WTC11 (cell line): ENCODE results near the gene NEK11. TPM values are rescaled to one million over a fixed set of nuclear protein-coding genes. Genes with fewer than 3 reads are reported as not detected.

Source experiments
- ATAC-seq: fragments of 200-7000 bp; cut with Tn5 transposase; 2 replicates; pipeline ENCODE4 v1.10.0; 2021; ENCODE audit warnings: mild to moderate bottlenecking, moderate library complexity
- CTCF ChIA-PET: fragments of 300-600 bp; sonication (Branson Sonifier 250); formaldehyde crosslinking; loops from one replicate; lab custom pipeline; 2021; ENCODE audit warnings: antibody characterized with exemption; lab: Charles Lee
- POLR2A ChIA-PET: fragments of 350-600 bp; sonication (Branson Sonifier 250); formaldehyde crosslinking; loops from one replicate; lab custom pipeline; 2021; ENCODE audit warnings: antibody characterized with exemption; lab: Charles Lee
- DNase-seq: peaks from one replicate; pipeline ENCODE4 v3.0.0; 2021; ENCODE audit warnings: low spot score
- H3K27ac Mint-ChIP-seq: 2 replicates; pipeline ENCODE4 v1.8.0; 2021; ENCODE audit warnings: mixed read lengths
- H3K27me3 Mint-ChIP-seq: 2 replicates; pipeline ENCODE4 v1.8.0; 2021; ENCODE audit warnings: low read depth, mild to moderate bottlenecking, moderate library complexity, mixed read lengths
- H3K36me3 Mint-ChIP-seq: 2 replicates; pipeline ENCODE4 v1.8.0; 2021; ENCODE audit warnings: mixed read lengths
- H3K4me1 Mint-ChIP-seq: 2 replicates; pipeline ENCODE4 v1.8.0; 2022; ENCODE audit warnings: mixed read lengths
- H3K4me3 Mint-ChIP-seq: 2 replicates; pipeline ENCODE4 v1.8.0; 2021; ENCODE audit warnings: mild to moderate bottlenecking, moderate library complexity, mixed read lengths
- H3K9me3 Mint-ChIP-seq: 2 replicates; pipeline ENCODE4 v1.8.0; 2021; ENCODE audit warnings: mixed read lengths
- ETV6 ChIP-seq: sonication (generic); formaldehyde crosslinking; IDR thresholded peaks from 2 replicates; pipeline ENCODE4 v1.8.1; 2022; ENCODE audit warnings: mild to moderate bottlenecking, missing genetic modification reagents
- GABPB1 ChIP-seq: sonication (generic); formaldehyde crosslinking; IDR thresholded peaks from 2 replicates; pipeline ENCODE4 v1.8.1; 2023; ENCODE audit warnings: mild to moderate bottlenecking, missing genetic modification reagents
- GRHL2 ChIP-seq: fragments of 250-450 bp; sonication (Bioruptor Pico); IDR thresholded peaks from 2 replicates; pipeline ENCODE4 v1.8.0; 2022; ENCODE audit warnings: mild to moderate bottlenecking, moderate library complexity; ENCODE audit not compliant: insufficient replicate concordance, severe bottlenecking
- JAZF1 ChIP-seq: fragments of 250-450 bp; sonication (Bioruptor Pico); IDR thresholded peaks from 2 replicates; pipeline ENCODE4 v1.9.0; 2021; ENCODE audit warnings: moderate library complexity, mild to moderate bottlenecking, inconsistent platforms
- JUN ChIP-seq: sonication (generic); formaldehyde crosslinking; IDR thresholded peaks from 2 replicates; pipeline ENCODE4 v1.8.0; 2023; ENCODE audit warnings: mild to moderate bottlenecking, missing genetic modification reagents
- MYBL2 ChIP-seq: sonication (generic); formaldehyde crosslinking; IDR thresholded peaks from 2 replicates; pipeline ENCODE4 v1.8.1; 2023; ENCODE audit warnings: mild to moderate bottlenecking, moderate library complexity, missing genetic modification reagents
- NR2C2 ChIP-seq: sonication (generic); formaldehyde crosslinking; IDR thresholded peaks from 2 replicates; pipeline ENCODE4 v1.8.0; 2022; ENCODE audit warnings: mild to moderate bottlenecking, missing genetic modification reagents
- RELA ChIP-seq: sonication (generic); formaldehyde crosslinking; IDR thresholded peaks from 2 replicates; pipeline ENCODE4 v1.8.1; 2022; ENCODE audit warnings: missing genetic modification reagents, mild to moderate bottlenecking, borderline replicate concordance
- SMAD4 ChIP-seq: sonication (generic); formaldehyde crosslinking; IDR thresholded peaks from 2 replicates; pipeline ENCODE4 v1.8.0; 2022; ENCODE audit warnings: mild to moderate bottlenecking, missing genetic modification reagents
- TCF7 ChIP-seq: sonication (generic); formaldehyde crosslinking; IDR thresholded peaks from 2 replicates; pipeline ENCODE4 v1.8.0; 2022; ENCODE audit warnings: mild to moderate bottlenecking, low read depth, missing genetic modification reagents, moderate library complexity
- TEAD4 ChIP-seq: sonication (generic); formaldehyde crosslinking; IDR thresholded peaks from 2 replicates; pipeline ENCODE4 v1.8.0; 2022; ENCODE audit warnings: mild to moderate bottlenecking, missing genetic modification reagents
- ZNF232 ChIP-seq: sonication (generic); formaldehyde crosslinking; IDR thresholded peaks from 2 replicates; pipeline ENCODE4 v1.8.0; 2022; ENCODE audit warnings: mild to moderate bottlenecking, missing genetic modification reagents
- total RNA-seq: library from RNA; stranded (reverse); gene quantifications from 3 replicates; pipeline ENCODE4 v1.2.3, GENCODE V29; 2021
- TF ChIP-seq, protein P1 (sequence below): sonication (generic); formaldehyde crosslinking; conservative IDR thresholded peaks from 2 replicates; pipeline ENCODE4 v1.8.1; 2023; ENCODE audit warnings: mild to moderate bottlenecking, low read depth, missing genetic modification reagents, moderate library complexity
- TF ChIP-seq, protein P2 (sequence below): fragments of 250-450 bp; sonication (Bioruptor Pico); IDR thresholded peaks from 2 replicates; pipeline ENCODE4 v1.9.0; 2021; ENCODE audit warnings: mild to moderate bottlenecking
- TF ChIP-seq, protein P3 (sequence below): fragments of 250-450 bp; sonication (Bioruptor Pico); IDR thresholded peaks from 2 replicates; pipeline ENCODE4 v1.9.0; 2021; ENCODE audit warnings: mild to moderate bottlenecking
- TF ChIP-seq, protein P4 (sequence below): sonication (generic); formaldehyde crosslinking; conservative IDR thresholded peaks from 2 replicates; pipeline ENCODE4 v1.8.1; 2022; ENCODE audit warnings: mild to moderate bottlenecking, missing genetic modification reagents
- TF ChIP-seq, protein P5 (sequence below): sonication (generic); formaldehyde crosslinking; IDR thresholded peaks from 2 replicates; pipeline ENCODE4 v1.8.0; 2022; ENCODE audit warnings: mild to moderate bottlenecking, missing genetic modification reagents
- TF ChIP-seq, protein P6 (sequence below): sonication (generic); formaldehyde crosslinking; IDR thresholded peaks from 2 replicates; pipeline ENCODE4 v1.8.1; 2022; ENCODE audit warnings: low read depth, missing genetic modification reagents, borderline replicate concordance
- TF ChIP-seq, protein P7 (sequence below): sonication (generic); formaldehyde crosslinking; IDR thresholded peaks from 2 replicates; pipeline ENCODE4 v1.8.1; 2022; ENCODE audit warnings: low read depth, mild to moderate bottlenecking, moderate library complexity, missing genetic modification reagents, borderline replicate concordance
- TF ChIP-seq, protein P8 (sequence below): fragments of 250-450 bp; sonication (Bioruptor Pico); IDR thresholded peaks from 2 replicates; pipeline ENCODE4 v1.9.0; 2021; ENCODE audit warnings: moderate library complexity, mild to moderate bottlenecking, inconsistent platforms, borderline replicate concordance
- TF ChIP-seq, protein P9 (sequence below): sonication (generic); formaldehyde crosslinking; IDR thresholded peaks from 2 replicates; pipeline ENCODE4 v1.8.0; 2022; ENCODE audit warnings: mild to moderate bottlenecking, missing genetic modification reagents
- TF ChIP-seq, protein P10 (sequence below): sonication (generic); formaldehyde crosslinking; IDR thresholded peaks from 2 replicates; pipeline ENCODE4 v1.8.0; 2022; ENCODE audit warnings: mild to moderate bottlenecking, missing genetic modification reagents

NEK11 gene
- total RNA-seq, 1 experiment from 2014 or later, result 1.6 TPM

DNA sequence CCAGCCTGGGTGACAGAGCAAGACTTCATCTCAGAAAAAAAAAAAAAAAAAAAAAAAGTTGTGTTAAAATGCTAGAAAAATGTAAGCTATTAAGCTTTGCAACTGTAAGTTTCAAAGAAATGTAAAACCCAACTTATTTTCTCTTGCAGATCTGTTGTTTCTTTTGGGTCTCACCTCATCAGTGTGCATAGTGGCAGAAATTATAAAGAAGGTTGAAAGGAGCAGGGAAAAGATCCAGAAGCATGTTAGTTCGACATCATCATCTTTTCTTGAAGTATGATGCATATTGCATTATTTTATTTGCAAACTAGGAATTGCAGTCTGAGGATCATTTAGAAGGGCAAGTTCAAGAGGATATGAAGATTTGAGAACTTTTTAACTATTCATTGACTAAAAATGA lies 25.6 kb upstream of the NEK11 start (continued):
- TF ChIP-seq, protein P1, sequence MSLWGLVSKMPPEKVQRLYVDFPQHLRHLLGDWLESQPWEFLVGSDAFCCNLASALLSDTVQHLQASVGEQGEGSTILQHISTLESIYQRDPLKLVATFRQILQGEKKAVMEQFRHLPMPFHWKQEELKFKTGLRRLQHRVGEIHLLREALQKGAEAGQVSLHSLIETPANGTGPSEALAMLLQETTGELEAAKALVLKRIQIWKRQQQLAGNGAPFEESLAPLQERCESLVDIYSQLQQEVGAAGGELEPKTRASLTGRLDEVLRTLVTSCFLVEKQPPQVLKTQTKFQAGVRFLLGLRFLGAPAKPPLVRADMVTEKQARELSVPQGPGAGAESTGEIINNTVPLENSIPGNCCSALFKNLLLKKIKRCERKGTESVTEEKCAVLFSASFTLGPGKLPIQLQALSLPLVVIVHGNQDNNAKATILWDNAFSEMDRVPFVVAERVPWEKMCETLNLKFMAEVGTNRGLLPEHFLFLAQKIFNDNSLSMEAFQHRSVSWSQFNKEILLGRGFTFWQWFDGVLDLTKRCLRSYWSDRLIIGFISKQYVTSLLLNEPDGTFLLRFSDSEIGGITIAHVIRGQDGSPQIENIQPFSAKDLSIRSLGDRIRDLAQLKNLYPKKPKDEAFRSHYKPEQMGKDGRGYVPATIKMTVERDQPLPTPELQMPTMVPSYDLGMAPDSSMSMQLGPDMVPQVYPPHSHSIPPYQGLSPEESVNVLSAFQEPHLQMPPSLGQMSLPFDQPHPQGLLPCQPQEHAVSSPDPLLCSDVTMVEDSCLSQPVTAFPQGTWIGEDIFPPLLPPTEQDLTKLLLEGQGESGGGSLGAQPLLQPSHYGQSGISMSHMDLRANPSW, result no peak
- TF ChIP-seq, protein P2, sequence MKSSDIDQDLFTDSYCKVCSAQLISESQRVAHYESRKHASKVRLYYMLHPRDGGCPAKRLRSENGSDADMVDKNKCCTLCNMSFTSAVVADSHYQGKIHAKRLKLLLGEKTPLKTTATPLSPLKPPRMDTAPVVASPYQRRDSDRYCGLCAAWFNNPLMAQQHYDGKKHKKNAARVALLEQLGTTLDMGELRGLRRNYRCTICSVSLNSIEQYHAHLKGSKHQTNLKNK (CRISPR knock-in tag), result no peak
- TF ChIP-seq ETV6 (no peak), SMAD4 (CRISPR knock-in tag) (no peak)
- TF ChIP-seq, protein P3, sequence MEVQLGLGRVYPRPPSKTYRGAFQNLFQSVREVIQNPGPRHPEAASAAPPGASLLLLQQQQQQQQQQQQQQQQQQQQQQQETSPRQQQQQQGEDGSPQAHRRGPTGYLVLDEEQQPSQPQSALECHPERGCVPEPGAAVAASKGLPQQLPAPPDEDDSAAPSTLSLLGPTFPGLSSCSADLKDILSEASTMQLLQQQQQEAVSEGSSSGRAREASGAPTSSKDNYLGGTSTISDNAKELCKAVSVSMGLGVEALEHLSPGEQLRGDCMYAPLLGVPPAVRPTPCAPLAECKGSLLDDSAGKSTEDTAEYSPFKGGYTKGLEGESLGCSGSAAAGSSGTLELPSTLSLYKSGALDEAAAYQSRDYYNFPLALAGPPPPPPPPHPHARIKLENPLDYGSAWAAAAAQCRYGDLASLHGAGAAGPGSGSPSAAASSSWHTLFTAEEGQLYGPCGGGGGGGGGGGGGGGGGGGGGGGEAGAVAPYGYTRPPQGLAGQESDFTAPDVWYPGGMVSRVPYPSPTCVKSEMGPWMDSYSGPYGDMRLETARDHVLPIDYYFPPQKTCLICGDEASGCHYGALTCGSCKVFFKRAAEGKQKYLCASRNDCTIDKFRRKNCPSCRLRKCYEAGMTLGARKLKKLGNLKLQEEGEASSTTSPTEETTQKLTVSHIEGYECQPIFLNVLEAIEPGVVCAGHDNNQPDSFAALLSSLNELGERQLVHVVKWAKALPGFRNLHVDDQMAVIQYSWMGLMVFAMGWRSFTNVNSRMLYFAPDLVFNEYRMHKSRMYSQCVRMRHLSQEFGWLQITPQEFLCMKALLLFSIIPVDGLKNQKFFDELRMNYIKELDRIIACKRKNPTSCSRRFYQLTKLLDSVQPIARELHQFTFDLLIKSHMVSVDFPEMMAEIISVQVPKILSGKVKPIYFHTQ (CRISPR knock-in tag), result no peak
- TF ChIP-seq, protein P4, sequence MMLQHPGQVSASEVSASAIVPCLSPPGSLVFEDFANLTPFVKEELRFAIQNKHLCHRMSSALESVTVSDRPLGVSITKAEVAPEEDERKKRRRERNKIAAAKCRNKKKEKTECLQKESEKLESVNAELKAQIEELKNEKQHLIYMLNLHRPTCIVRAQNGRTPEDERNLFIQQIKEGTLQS (CRISPR knock-in tag), result no peak
- TF ChIP-seq, protein P5, sequence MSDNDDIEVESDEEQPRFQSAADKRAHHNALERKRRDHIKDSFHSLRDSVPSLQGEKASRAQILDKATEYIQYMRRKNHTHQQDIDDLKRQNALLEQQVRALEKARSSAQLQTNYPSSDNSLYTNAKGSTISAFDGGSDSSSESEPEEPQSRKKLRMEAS (CRISPR knock-in tag), result no peak

DNA sequence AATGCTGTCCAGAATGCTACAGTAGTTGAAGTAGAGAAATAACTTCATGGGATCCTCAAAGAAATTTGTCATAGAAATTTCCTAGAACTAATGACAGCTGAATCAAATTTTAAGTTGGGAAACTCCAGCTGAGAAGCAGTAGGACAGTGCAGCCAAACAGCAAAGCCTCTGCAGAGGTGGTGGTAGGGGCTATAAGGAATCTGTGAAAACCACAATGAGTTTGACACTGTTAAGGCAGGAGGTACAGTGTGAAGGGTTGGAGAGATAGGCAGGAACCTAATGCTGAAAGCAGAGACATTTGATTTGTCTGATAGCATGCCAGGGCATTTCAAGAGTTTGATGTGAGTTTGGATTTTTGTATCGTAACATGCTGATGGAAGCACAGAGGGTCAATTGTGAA lies 22.1 kb upstream of the NEK11 start:
- Mint-ChIP-seq H3K27ac (peak overlapping the region; percentile 53; the same call in 1 of the 2 replicates), H3K4me3 (no peak overlapping the region), H3K36me3 (peaks cover 17% of the 10 kb centered on the region), H3K27me3 (no peaks in the 10 kb centered on the region), H3K9me3 (no peaks in the 10 kb centered on the region), H3K4me1 (no peaks in the 10 kb centered on the region)
- DNase-seq (no peak), ATAC-seq (no peak)
- ChIA-PET CTCF (interaction anchor here (1.2 kb wide), 1 partner anchor 111 kb away, joined by 3 read pairs; the partner anchor contains the start of gene ATP2C1), POLR2A (no interaction called here)
- TF ChIP-seq, protein P6, sequence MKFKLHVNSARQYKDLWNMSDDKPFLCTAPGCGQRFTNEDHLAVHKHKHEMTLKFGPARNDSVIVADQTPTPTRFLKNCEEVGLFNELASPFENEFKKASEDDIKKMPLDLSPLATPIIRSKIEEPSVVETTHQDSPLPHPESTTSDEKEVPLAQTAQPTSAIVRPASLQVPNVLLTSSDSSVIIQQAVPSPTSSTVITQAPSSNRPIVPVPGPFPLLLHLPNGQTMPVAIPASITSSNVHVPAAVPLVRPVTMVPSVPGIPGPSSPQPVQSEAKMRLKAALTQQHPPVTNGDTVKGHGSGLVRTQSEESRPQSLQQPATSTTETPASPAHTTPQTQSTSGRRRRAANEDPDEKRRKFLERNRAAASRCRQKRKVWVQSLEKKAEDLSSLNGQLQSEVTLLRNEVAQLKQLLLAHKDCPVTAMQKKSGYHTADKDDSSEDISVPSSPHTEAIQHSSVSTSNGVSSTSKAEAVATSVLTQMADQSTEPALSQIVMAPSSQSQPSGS (CRISPR knock-in tag), result no peak
- TF ChIP-seq, protein P7, sequence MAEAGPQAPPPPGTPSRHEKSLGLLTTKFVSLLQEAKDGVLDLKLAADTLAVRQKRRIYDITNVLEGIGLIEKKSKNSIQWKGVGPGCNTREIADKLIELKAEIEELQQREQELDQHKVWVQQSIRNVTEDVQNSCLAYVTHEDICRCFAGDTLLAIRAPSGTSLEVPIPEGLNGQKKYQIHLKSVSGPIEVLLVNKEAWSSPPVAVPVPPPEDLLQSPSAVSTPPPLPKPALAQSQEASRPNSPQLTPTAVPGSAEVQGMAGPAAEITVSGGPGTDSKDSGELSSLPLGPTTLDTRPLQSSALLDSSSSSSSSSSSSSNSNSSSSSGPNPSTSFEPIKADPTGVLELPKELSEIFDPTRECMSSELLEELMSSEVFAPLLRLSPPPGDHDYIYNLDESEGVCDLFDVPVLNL (CRISPR knock-in tag), result no peak
- TF ChIP-seq TEAD4 (CRISPR knock-in tag) (no peak), TCF7 (CRISPR knock-in tag) (no peak)

DNA sequence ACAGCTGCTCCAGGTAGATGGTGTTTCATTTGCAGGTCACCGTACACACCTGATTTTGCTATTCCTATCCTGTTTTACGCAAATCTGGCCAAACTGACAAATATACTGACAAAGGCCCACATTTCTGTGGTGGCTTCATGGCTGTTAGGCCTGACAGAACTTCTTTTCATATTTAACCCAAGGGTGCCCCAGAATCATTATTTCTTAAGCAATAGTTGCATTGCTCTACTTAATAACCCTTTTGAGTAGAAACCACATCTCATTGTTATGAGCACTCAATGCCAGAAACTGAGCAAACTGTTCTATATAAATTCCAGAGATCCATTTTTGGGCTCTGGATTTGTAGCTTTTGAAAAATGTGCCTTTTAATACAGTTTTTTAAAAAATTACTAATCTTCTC lies 19.4 kb upstream of the NEK11 start:
- CTCF ChIA-PET, result no interaction called here
- Mint-ChIP-seq H3K4me3 (no peak overlapping the region), H3K27ac (no peak overlapping the region), H3K36me3 (peaks cover 15% of the 10 kb centered on the region), H3K27me3 (no peaks in the 10 kb centered on the region), H3K4me1 (no peaks in the 10 kb centered on the region), H3K9me3 (no peaks in the 10 kb centered on the region)
- ATAC-seq, result no peak
- no peak for DNase-seq
- POLR2A ChIA-PET, result no interaction called here
- TF ChIP-seq, protein P8, sequence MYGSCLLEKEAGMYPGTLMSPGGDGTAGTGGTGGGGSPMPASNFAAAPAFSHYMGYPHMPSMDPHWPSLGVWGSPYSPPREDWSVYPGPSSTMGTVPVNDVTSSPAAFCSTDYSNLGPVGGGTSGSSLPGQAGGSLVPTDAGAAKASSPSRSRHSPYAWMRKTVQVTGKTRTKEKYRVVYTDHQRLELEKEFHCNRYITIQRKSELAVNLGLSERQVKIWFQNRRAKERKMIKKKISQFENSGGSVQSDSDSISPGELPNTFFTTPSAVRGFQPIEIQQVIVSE (CRISPR knock-in tag), result no peak
- TF ChIP-seq RELA (CRISPR knock-in tag) (no peak), MYBL2 (CRISPR knock-in tag) (no peak), GRHL2 (CRISPR knock-in tag) (no peak), NR2C2 (CRISPR knock-in tag) (no peak), ZNF232 (CRISPR knock-in tag) (no peak), JUN (CRISPR knock-in tag) (no peak), JAZF1 (no peak), GABPB1 (CRISPR knock-in tag) (no peak)
- TF ChIP-seq, protein P9, sequence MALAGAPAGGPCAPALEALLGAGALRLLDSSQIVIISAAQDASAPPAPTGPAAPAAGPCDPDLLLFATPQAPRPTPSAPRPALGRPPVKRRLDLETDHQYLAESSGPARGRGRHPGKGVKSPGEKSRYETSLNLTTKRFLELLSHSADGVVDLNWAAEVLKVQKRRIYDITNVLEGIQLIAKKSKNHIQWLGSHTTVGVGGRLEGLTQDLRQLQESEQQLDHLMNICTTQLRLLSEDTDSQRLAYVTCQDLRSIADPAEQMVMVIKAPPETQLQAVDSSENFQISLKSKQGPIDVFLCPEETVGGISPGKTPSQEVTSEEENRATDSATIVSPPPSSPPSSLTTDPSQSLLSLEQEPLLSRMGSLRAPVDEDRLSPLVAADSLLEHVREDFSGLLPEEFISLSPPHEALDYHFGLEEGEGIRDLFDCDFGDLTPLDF (CRISPR knock-in tag), result no peak
- TF ChIP-seq, protein P10, sequence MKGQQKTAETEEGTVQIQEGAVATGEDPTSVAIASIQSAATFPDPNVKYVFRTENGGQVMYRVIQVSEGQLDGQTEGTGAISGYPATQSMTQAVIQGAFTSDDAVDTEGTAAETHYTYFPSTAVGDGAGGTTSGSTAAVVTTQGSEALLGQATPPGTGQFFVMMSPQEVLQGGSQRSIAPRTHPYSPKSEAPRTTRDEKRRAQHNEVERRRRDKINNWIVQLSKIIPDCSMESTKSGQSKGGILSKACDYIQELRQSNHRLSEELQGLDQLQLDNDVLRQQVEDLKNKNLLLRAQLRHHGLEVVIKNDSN (CRISPR knock-in tag), result no peak
